OCI-LY7 (cell line): ENCODE results near the gene LHX4. TPM values are rescaled to one million over a fixed set of nuclear protein-coding genes. Genes with fewer than 3 reads are reported as not detected.

Source experiments
- BruUV-seq: library from RNA; stranded (reverse); fragments of 400-500 nt; replicated peaks from 2 replicates; lab custom pipeline; 2021; lab: Mats Ljungman, UMichigan
- CTCF ChIA-PET: fragments of 300-600 bp; sonication (Branson Sonifier 250); formaldehyde crosslinking; loops from one replicate; lab custom pipeline; 2022; ENCODE audit warnings: antibody characterized with exemption; ENCODE audit not compliant: unreplicated experiment; lab: Charles Lee
- POLR2A ChIA-PET: fragments of 300-600 bp; sonication (Branson Sonifier 250); formaldehyde crosslinking; loops from one replicate; lab custom pipeline; 2022; ENCODE audit warnings: antibody characterized with exemption; lab: Charles Lee
- DNase-seq: peaks from one replicate; pipeline ENCODE4 v3.0.0-alpha.2; 2015; ENCODE audit warnings: low spot score
- H2AFZ ChIP-seq: fragments of 200-600 bp; sonication (generic), shearing (Covaris generic); 2 replicates; pipeline ENCODE4 v1.6.1; 2014; ENCODE audit warnings: mild to moderate bottlenecking, antibody characterized with exemption, low read length, moderate library complexity
- H3K27ac ChIP-seq: fragments of 200-600 bp; sonication (generic); 2 replicates; pipeline ENCODE4 v1.5.1; 2014; ENCODE audit warnings: mixed run types, low read depth, mild to moderate bottlenecking, moderate library complexity, low read length, inconsistent platforms; ENCODE audit not compliant: poor library complexity, severe bottlenecking
- H3K36me3 ChIP-seq: fragments of 200-600 bp; sonication (generic); 2 replicates; pipeline ENCODE4 v1.6.1; 2014; ENCODE audit warnings: mild to moderate bottlenecking, antibody characterized with exemption, low read length, moderate library complexity, mixed read lengths; ENCODE audit not compliant: insufficient read depth
- H3K4me1 ChIP-seq: fragments of 200-600 bp; sonication (generic); 2 replicates; pipeline ENCODE4 v1.5.1; 2014; ENCODE audit warnings: mild to moderate bottlenecking, low read length; ENCODE audit not compliant: insufficient read depth, poor library complexity, severe bottlenecking
- H3K4me2 ChIP-seq: fragments of 200-600 bp; sonication (generic); 2 replicates; pipeline ENCODE4 v1.6.1; 2014; ENCODE audit warnings: mild to moderate bottlenecking, low read length
- H3K4me3 ChIP-seq: fragments of 200-600 bp; sonication (generic); 2 replicates; pipeline ENCODE4 v1.5.1; 2014; ENCODE audit warnings: mild to moderate bottlenecking, low read depth, low read length; ENCODE audit not compliant: poor library complexity, severe bottlenecking
- H3K79me2 ChIP-seq: fragments of 200-600 bp; sonication (generic); 2 replicates; pipeline ENCODE4 v1.6.1; 2016; ENCODE audit warnings: low read depth, mild to moderate bottlenecking, low read length, moderate library complexity, mixed read lengths; ENCODE audit not compliant: insufficient read depth
- H3K9me2 ChIP-seq: fragments of 200-600 bp; sonication (generic); 2 replicates; pipeline ENCODE4 v1.6.1; 2016; ENCODE audit warnings: mild to moderate bottlenecking, low read length, mixed read lengths; ENCODE audit not compliant: insufficient read depth
- H3K9me3 ChIP-seq: fragments of 200-600 bp; sonication (generic); 2 replicates; pipeline ENCODE4 v1.6.1; 2014; ENCODE audit warnings: mild to moderate bottlenecking, mixed run types, low read length, mixed read lengths
- H4K20me1 ChIP-seq: fragments of 200-600 bp; sonication (generic); 2 replicates; pipeline ENCODE4 v1.6.1; 2014; ENCODE audit warnings: mild to moderate bottlenecking, antibody characterized with exemption, low read length, moderate library complexity, mixed read lengths; ENCODE audit not compliant: insufficient read depth
- CTCF ChIP-seq: fragments of 200-600 bp; sonication (generic); conservative IDR thresholded peaks from 2 replicates; pipeline ENCODE4 v1.5.1; 2014; ENCODE audit warnings: mild to moderate bottlenecking, antibody characterized with exemption, low read length, moderate library complexity, mixed read lengths
- EZH2phosphoT487 ChIP-seq: fragments of 200-600 bp; sonication (generic); IDR thresholded peaks from 2 replicates; pipeline ENCODE4 v1.6.1; 2018; ENCODE audit warnings: low read depth, borderline replicate concordance, mild to moderate bottlenecking, mixed run types, antibody characterized with exemption, low read length, moderate library complexity, mixed read lengths
- intact Hi-C: fragments of 100-400 bp; cut with micrococcal nuclease; formaldehyde crosslinking; loops from one replicate; pipeline ENCODE4 v1.10.0; 2022; ENCODE audit not compliant: unreplicated experiment
- total RNA-seq, 2 experiments: library from RNA; depleted of rRNA in 1 of 2; stranded (reverse); fragments of >200 nt in 1 of 2; shearing (Covaris generic) in 1 of 2; gene quantifications; 2 replicates each; pipeline ENCODE4 v1.2.3, GENCODE V29; 2014 to 2022

The LHX4 gene
- total RNA-seq, 2 experiments from 2014 or later, result 0.06 TPM; not detected in 1

GRCh38 chr1:180256341-180257027 lies 26.4 kb downstream of the LHX4 start:
- H3K79me2 ChIP-seq, result no peaks in the 10 kb centered on the region
- H3K9me2 ChIP-seq, result no peaks in the 10 kb centered on the region
- H3K4me2 ChIP-seq, result no peak overlapping the region
- intact Hi-C loops, result no loop called here
- H3K4me1 ChIP-seq, result no peaks in the 10 kb centered on the region
- no peak overlapping the region for H2AFZ ChIP-seq
- no peaks in the 10 kb centered on the region for H3K36me3 ChIP-seq
- no TSS peak for BruUV-seq
- no peak for DNase-seq
- ChIA-PET CTCF (no interaction called here), POLR2A (no interaction called here)
- H3K27ac ChIP-seq, result no peak overlapping the region
- no peaks in the 10 kb centered on the region for H4K20me1 ChIP-seq
- no peak for TF ChIP-seq EZH2phosphoT487
- no peaks in the 10 kb centered on the region for H3K9me3 ChIP-seq
- H3K4me3 ChIP-seq, result no peak overlapping the region

DNA sequence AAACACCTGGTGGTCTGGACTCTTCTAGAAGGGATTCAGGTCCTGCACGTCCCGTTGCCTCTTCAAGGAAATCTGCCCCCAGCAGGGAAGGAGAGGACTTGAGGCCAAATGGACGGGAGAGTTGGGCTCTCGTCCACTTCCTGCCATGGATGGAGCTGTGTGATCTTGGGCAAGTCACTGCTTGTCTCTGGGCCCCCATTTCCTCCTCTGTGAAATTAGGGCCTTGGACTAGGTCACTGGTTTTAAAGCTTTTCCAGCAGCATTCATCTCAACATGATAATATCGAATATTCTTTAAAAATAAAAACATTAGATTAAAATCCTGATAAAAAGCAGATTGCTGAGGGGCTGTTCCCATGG lies 26.9 kb downstream of the LHX4 start:
- no peak for DNase-seq
- ChIA-PET POLR2A (no interaction called here), CTCF (no interaction called here)
- no peaks in the 10 kb centered on the region for H3K9me2 ChIP-seq
- H3K79me2 ChIP-seq, result no peaks in the 10 kb centered on the region
- no peak for TF ChIP-seq CTCF
- no peak for TF ChIP-seq EZH2phosphoT487
- no peak overlapping the region for H3K4me2 ChIP-seq
- no peaks in the 10 kb centered on the region for H3K9me3 ChIP-seq
- H3K4me3 ChIP-seq, result no peak overlapping the region
- no peaks in the 10 kb centered on the region for H3K4me1 ChIP-seq
- H3K27ac ChIP-seq, result no peak overlapping the region
- no peaks in the 10 kb centered on the region for H3K36me3 ChIP-seq
- BruUV-seq, result no TSS peak
- H4K20me1 ChIP-seq, result no peaks in the 10 kb centered on the region
- H2AFZ ChIP-seq, result no peak overlapping the region
- intact Hi-C loops, result no loop called here

GRCh38 chr1:180257486-180257885 lies 27.4 kb downstream of the LHX4 start:
- H4K20me1 ChIP-seq, result no peaks in the 10 kb centered on the region
- no peaks in the 10 kb centered on the region for H3K9me2 ChIP-seq
- H3K9me3 ChIP-seq, result no peaks in the 10 kb centered on the region
- BruUV-seq, result no TSS peak
- no peak overlapping the region for H2AFZ ChIP-seq
- CTCF ChIA-PET, result no interaction called here
- H3K27ac ChIP-seq, result no peak overlapping the region
- no peaks in the 10 kb centered on the region for H3K36me3 ChIP-seq
- no peaks in the 10 kb centered on the region for H3K4me1 ChIP-seq
- H3K4me2 ChIP-seq, result no peak overlapping the region
- POLR2A ChIA-PET, result no interaction called here
- no peak for DNase-seq
- no peak overlapping the region for H3K4me3 ChIP-seq
- TF ChIP-seq CTCF, result no peak
- TF ChIP-seq EZH2phosphoT487, result no peak
- intact Hi-C loops, result no loop called here
- no peaks in the 10 kb centered on the region for H3K79me2 ChIP-seq
